Activated naive CD4-positive, alpha-beta T cell treated with anti-CD3 and anti-CD28 coated beads, Interleukin-2, amount 10 ng/mL, durations not matched to agents 7 days and 5 days (primary cell): ENCODE data around the gene PASK.

Experiments used
- CTCF ChIA-PET: fragments of 350-600 bp; sonication (Branson Sonifier 250); formaldehyde crosslinking; loops from one replicate; lab custom pipeline; 2021; ENCODE audit warnings: antibody characterized with exemption; lab: Charles Lee
- DNase-seq: peaks from one replicate; pipeline ENCODE4 v3.0.0-alpha.2; 2020
- H3K27ac Mint-ChIP-seq: one replicate; pipeline ENCODE4 v1.8.0; 2021; ENCODE audit warnings: mild to moderate bottlenecking, moderate library complexity, mixed read lengths
- H3K27me3 Mint-ChIP-seq: one replicate; pipeline ENCODE4 v1.8.0; 2021; ENCODE audit warnings: mild to moderate bottlenecking, mixed read lengths
- H3K36me3 Mint-ChIP-seq: one replicate; pipeline ENCODE4 v1.8.0; 2021; ENCODE audit warnings: mixed read lengths
- H3K4me1 Mint-ChIP-seq: one replicate; pipeline ENCODE4 v1.8.0; 2021; ENCODE audit warnings: mixed read lengths
- H3K4me3 Mint-ChIP-seq: one replicate; pipeline ENCODE4 v1.8.0; 2021; ENCODE audit warnings: mild to moderate bottlenecking, moderate library complexity, mixed read lengths
- H3K9me3 Mint-ChIP-seq: one replicate; pipeline ENCODE4 v1.8.0; 2021; ENCODE audit warnings: mixed read lengths

The PASK gene

GRCh38 chr2:241074065-241074818, 75.0 kb downstream of the PASK start:
- Mint-ChIP-seq H3K9me3 (no peaks in the 10 kb centered on the region), H3K27me3 (no peaks in the 10 kb centered on the region), H3K4me1 (peaks cover 5% of the 10 kb centered on the region), H3K4me3 (no peak overlapping the region), H3K27ac (no peak overlapping the region), H3K36me3 (peaks cover 9% of the 10 kb centered on the region)
- CTCF ChIA-PET, result no interaction called here
- no peak for DNase-seq

DNA sequence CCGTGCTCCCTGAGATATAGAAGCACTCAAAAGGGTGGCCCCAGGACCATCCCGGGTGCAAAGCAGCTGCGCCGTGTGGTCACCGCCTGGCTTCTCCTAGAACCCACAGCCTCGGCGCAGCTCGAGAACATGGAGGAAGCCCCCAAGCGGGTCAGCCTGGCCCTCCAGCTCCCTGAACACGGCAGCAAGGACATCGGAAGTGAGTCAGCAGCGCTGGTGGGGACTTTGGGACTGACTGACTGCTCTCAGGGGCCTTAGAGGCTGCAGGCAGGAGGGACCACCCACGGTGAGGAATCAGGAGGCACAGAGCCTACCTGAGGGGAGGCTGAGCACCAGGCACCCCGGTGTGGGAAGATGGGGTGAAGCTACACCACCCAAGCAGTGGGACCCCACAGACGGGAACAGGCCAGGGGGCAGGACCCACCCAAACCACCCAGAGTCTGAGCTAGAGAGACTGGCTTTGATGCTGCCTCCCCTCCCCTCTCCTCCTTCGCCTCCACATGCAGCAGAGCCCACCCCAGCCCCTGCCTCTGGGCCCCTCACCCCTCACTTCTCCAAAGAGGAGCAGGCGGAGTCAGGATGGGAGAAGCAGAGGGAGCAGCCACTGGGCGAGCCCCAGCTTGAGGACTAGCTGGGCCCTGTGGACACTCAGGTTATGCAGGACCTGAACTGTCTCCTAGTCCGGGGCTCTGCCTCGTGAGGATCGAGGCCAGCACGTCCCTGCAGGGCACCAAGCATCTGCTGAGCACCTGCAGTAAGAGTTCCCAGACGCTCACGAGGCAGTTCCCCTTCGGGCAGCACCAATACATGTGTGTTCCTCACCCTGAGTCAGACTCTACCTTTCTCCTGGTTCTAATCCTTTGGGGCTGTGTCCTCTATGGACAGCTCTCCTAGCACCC, 75.9 kb downstream of the PASK start:
- peaks cover 9% of the 10 kb centered on the region for H3K36me3 Mint-ChIP-seq
- H3K27me3 Mint-ChIP-seq, result no peaks in the 10 kb centered on the region
- peaks cover 3% of the 10 kb centered on the region for H3K4me1 Mint-ChIP-seq
- no peak for DNase-seq
- H3K9me3 Mint-ChIP-seq, result no peaks in the 10 kb centered on the region
- H3K27ac Mint-ChIP-seq, result no peak overlapping the region
- CTCF ChIA-PET, result no interaction called here
- no peak overlapping the region for H3K4me3 Mint-ChIP-seq

DNA sequence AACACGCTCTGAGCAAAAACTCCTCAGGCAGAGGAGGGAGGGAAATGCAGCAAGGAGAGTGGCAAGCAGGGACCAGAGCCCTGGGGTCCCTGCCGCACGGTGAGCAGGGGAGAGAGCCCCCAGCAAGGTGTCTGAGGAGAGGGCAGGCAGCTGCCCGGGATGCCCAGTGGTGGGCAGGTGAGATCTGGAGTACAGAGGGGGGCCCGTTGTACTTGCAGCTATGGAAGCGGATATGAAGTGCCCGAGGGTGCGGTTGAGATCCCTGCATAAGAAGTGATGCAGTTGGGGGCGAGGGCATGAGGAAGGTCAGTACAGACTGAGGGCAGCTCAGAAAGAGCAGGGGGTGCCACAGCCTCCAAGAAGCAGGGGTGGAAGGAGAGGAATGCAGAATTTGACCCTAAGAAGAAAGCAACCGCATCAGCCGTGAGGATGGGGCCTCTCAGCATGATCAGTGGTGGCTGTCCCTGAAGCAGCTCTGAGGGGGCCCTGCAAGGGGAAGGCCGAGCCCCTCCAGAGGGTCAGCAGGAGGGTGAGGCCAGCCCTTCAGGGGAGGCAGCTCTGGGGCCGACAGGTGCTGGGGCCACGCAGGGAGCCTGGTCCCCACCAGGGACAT, 76.6 kb downstream of the PASK start:
- no peak for DNase-seq
- Mint-ChIP-seq H3K27ac (no peak overlapping the region), H3K9me3 (no peaks in the 10 kb centered on the region), H3K36me3 (peaks cover 9% of the 10 kb centered on the region), H3K27me3 (no peaks in the 10 kb centered on the region), H3K4me3 (no peak overlapping the region), H3K4me1 (no peaks in the 10 kb centered on the region)
- CTCF ChIA-PET, result no interaction called here

DNA sequence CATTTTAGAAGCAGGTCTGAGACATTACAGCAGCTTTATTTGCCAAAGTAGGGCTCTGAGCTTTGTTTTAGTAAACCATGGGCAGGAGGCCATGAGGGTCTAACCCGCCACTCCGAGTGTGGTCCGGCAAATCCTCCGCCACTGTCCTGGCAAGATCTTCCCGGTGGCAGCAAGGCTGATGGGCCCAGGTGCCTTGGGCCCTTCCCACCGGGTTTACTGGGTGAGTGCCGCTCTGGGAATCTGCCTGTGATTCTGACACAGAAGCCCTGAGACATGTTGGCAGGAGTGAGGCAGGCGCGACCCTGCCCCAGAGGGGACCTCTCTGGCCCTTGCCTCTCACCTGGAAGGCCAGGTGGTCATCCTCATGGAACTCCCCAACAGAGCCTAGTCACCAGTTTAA, 77.1 kb downstream of the PASK start:
- no peak overlapping the region for H3K4me3 Mint-ChIP-seq
- DNase-seq, result no peak
- no peak overlapping the region for H3K27ac Mint-ChIP-seq
- no peaks in the 10 kb centered on the region for H3K27me3 Mint-ChIP-seq
- CTCF ChIA-PET, result no interaction called here
- H3K36me3 Mint-ChIP-seq, result peaks cover 9% of the 10 kb centered on the region
- H3K4me1 Mint-ChIP-seq, result no peaks in the 10 kb centered on the region
- H3K9me3 Mint-ChIP-seq, result no peaks in the 10 kb centered on the region

- no peak for DNase-seq
- Mint-ChIP-seq H3K36me3 (peaks cover 9% of the 10 kb centered on the region), H3K27ac (no peak overlapping the region), H3K27me3 (no peaks in the 10 kb centered on the region), H3K4me3 (no peak overlapping the region), H3K4me1 (no peaks in the 10 kb centered on the region), H3K9me3 (no peaks in the 10 kb centered on the region)
- CTCF ChIA-PET, result no interaction called here
These were observed 77.6 kb downstream of the PASK start for GRCh38 chr2:241071677-241072111.

- CTCF ChIA-PET, result no interaction called here
- Mint-ChIP-seq H3K27me3 (no peaks in the 10 kb centered on the region), H3K4me1 (no peaks in the 10 kb centered on the region), H3K36me3 (peaks cover 9% of the 10 kb centered on the region), H3K27ac (no peak overlapping the region), H3K4me3 (no peak overlapping the region), H3K9me3 (no peaks in the 10 kb centered on the region)
- no peak for DNase-seq
These were observed 78.2 kb downstream of the PASK start for GRCh38 chr2:241070811-241071676.

DNA sequence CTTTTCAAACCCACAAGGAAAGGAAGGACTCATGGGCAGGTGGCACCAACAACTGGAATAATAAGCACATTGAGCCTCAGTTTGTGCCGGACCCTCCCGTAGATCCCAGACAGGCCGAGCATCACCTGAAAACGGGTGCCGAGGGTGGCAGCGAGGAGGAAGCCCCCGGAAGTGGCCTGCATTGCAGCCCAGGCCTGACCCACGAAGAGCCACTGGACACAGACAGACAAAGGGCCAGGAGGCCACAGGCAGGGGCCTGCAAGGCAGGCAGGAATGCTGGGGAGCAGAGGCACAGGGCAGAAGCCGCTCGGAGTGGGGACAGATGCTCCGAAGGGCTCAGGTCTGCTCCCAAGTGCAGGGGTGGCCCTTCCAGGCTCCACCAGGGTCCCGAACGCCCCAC, 78.9 kb downstream of the PASK start:
- Mint-ChIP-seq H3K4me3 (no peak overlapping the region), H3K4me1 (no peaks in the 10 kb centered on the region), H3K9me3 (no peaks in the 10 kb centered on the region), H3K27ac (no peak overlapping the region), H3K36me3 (peaks cover 6% of the 10 kb centered on the region), H3K27me3 (no peaks in the 10 kb centered on the region)
- CTCF ChIA-PET, result no interaction called here
- no peak for DNase-seq

- Mint-ChIP-seq H3K36me3 (peaks cover 2% of the 10 kb centered on the region), H3K27ac (no peak overlapping the region), H3K4me1 (no peaks in the 10 kb centered on the region), H3K9me3 (no peaks in the 10 kb centered on the region), H3K4me3 (no peak overlapping the region), H3K27me3 (no peaks in the 10 kb centered on the region)
- DNase-seq, result no peak
- CTCF ChIA-PET, result no interaction called here
These were observed 79.4 kb downstream of the PASK start for GRCh38 chr2:241069821-241070281.

DNA sequence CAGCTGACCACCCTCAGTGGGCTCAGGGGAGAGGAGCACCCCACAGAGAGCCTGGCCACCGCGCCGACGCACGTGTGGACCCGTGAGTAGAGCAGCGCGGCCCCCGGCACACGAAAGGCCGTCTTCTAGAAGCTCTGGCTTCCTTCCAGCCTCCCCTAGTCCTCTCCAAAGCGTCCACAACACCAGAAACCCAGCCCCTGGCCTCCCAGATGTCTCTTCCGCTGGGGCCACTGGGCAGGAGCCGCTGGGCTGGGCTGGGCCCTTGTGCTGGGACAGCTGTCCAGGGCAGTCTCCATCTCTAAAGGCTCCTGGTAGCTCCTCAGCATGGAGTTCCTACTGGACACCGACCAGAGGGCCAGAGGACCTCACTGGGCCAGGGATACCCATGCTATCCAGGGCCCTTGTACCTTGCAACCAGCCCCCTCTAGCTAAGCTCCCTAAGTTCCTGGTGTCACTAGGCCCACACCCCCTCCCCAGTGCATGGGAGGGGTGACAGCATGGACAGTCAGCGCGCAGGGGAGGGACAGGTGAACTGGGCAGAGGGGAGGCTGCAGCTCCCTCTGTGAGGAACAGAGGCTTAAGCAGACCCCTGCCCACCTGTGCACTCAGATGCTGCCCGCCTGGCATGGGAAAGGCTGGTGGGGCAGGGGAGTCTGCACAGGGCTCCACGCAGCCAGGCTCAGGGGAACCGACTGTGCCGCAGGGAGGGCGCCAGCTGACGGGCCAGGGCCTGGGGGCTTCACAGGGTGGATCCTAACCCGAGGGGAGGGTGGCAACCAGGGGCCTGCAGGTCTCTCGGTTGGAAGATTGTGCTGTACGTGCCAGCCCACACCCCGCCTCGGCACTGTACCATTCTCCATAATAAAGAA, 80.1 kb downstream of the PASK start:
- no peak for DNase-seq
- no peak overlapping the region for H3K27ac Mint-ChIP-seq
- H3K27me3 Mint-ChIP-seq, result peaks cover 2% of the 10 kb centered on the region
- no peak overlapping the region for H3K4me3 Mint-ChIP-seq
- no peaks in the 10 kb centered on the region for H3K9me3 Mint-ChIP-seq
- H3K4me1 Mint-ChIP-seq, result peaks cover 1% of the 10 kb centered on the region
- no peaks in the 10 kb centered on the region for H3K36me3 Mint-ChIP-seq
- CTCF ChIA-PET, result no interaction called here

DNA sequence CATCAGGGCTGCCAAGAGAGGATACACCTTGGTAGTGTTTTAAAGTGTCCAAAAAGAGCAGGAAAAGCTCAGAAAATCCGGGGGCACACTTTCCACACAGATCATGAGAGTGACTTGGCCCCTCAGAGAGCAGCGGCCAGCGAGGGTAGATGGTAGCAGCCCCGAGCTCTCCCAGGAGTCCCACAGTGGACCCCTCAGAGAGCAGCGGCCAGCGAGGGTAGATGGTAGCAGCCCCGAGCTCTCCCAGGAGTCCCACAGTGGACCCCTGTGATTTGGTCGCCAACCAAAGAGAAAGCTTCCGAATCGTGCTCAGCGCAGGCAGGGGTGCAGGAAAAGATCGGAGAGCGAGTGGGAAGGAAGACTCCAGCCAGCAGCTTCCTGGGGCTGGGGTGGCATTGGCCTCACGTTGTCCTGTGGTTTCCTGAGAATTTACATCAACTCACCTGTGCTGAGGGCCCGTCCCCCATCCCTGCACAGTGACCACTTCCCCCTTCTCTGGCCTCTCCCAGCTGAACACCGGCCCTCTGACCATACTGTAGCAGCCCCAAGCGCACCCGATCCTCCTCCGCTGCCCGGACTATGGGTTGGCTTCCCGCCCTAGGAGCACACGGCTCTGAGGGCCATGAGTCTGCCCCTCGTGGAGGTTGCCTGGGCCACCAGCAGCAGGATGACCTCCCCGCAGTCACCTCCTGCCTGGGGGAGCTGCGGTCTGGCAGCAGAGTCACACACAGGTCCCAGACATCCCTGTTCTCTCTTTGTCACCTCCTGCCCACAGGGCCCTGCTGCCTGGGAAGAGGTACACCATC, 80.9 kb downstream of the PASK start:
- CTCF ChIA-PET, result no interaction called here

DNA sequence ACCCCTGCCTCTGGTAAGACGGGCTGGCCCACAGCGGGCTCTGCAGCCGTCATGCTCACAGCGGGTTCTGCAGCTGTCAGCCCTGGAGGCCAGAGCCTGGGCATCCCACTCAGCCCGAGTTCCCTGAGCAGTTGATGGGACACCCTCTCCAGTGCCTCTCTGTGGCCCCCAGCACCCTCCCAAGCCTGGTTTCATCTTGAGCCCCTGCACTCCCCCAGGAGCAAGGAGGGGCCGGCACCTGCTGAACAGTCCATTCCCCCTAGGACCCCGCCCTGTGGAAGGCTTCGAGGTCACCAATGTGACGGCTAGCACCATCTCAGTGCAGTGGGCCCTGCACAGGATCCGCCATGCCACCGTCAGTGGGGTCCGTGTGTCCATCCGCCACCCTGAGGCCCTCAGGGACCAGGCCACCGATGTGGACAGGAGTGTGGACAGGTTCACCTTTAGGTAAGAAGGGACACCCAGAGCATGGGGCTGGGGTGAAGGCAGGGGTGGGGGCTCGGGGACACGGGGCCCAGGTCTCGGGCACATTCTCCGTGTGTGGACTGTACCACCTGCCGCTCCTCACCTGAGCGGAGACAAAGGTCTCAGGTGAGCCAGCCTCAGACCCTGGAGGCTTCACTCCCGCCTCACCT, 81.7 kb downstream of the PASK start:
- Mint-ChIP-seq H3K27me3 (peaks cover 10% of the 10 kb centered on the region), H3K36me3 (no peaks in the 10 kb centered on the region), H3K4me1 (peaks cover 2% of the 10 kb centered on the region), H3K9me3 (no peaks in the 10 kb centered on the region), H3K27ac (no peak overlapping the region), H3K4me3 (no peak overlapping the region)
- DNase-seq, result no peak
- CTCF ChIA-PET, result no interaction called here

More for the DNA sequence above, 80.9 kb downstream of the PASK start:
- Mint-ChIP-seq H3K27ac (no peak overlapping the region), H3K36me3 (no peaks in the 10 kb centered on the region), H3K27me3 (peaks cover 8% of the 10 kb centered on the region), H3K9me3 (no peaks in the 10 kb centered on the region), H3K4me1 (peaks cover 2% of the 10 kb centered on the region), H3K4me3 (no peak overlapping the region)
- no peak for DNase-seq

DNA sequence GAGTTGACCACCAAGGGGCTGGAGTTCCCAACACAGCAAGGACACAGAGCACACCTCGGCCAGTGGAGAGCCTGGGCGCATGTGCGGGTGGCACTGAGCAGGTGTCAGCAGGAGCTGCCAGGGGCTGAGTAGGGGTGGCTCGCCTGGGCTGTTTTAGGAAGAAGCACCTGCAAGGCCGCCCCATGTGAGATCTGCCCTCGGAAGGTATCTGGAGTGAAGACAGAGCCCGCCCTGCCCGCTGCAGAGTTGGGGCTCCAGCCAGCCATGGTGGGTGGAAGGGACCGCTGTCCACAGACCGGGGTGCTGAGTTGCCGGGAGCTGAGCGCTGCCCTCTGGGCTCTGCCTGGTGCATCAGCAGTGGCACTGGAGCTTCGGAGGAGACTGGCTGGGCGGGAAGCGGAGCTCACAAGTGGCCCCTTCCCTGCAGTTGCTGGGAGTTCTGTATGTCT, 82.4 kb downstream of the PASK start:
- H3K4me1 Mint-ChIP-seq, result peaks cover 2% of the 10 kb centered on the region
- H3K27ac Mint-ChIP-seq, result no peak overlapping the region
- peaks cover 10% of the 10 kb centered on the region for H3K27me3 Mint-ChIP-seq
- CTCF ChIA-PET, result no interaction called here
- H3K9me3 Mint-ChIP-seq, result no peaks in the 10 kb centered on the region
- DNase-seq, result no peak
- no peak overlapping the region for H3K4me3 Mint-ChIP-seq
- no peaks in the 10 kb centered on the region for H3K36me3 Mint-ChIP-seq
